Hepatocyte (in vitro differentiated cells): ENCODE measurements around the gene AMOTL1. TPM values are rescaled to one million over a fixed set of nuclear protein-coding genes. Genes with fewer than 3 reads are reported as not detected.

ENCODE experiments used
- DNase-seq: peaks from one replicate; pipeline ENCODE4 v3.0.0-alpha.2; 2016; ENCODE audit warnings: low spot score
- H2AFZ ChIP-seq: fragments of 200-600 bp; sonication (generic); 2 replicates; pipeline ENCODE4 v1.6.0; 2016; ENCODE audit warnings: antibody characterized with exemption, mild to moderate bottlenecking
- H3K27ac ChIP-seq: fragments of 200-600 bp; sonication (generic); 2 replicates; pipeline ENCODE4 v1.5.1; 2016; ENCODE audit warnings: mild to moderate bottlenecking
- H3K27me3 ChIP-seq: fragments of 200-600 bp; sonication (generic); 2 replicates; pipeline ENCODE4 v1.6.1; 2016
- H3K36me3 ChIP-seq: fragments of 200-600 bp; sonication (generic); replicated peaks from 2 replicates; pipeline ENCODE4 v1.5.1; 2016; ENCODE audit warnings: low read depth; ENCODE audit not compliant: insufficient read depth
- H3K4me1 ChIP-seq: fragments of 200-600 bp; sonication (generic); 2 replicates; pipeline ENCODE4 v1.5.1; 2016; ENCODE audit warnings: mild to moderate bottlenecking, moderate library complexity; ENCODE audit not compliant: insufficient read depth
- H3K4me2 ChIP-seq: fragments of 200-600 bp; sonication (generic); 2 replicates; pipeline ENCODE4 v1.6.0; 2016
- H3K4me3 ChIP-seq: fragments of 200-600 bp; sonication (generic); 2 replicates; pipeline ENCODE4 v1.5.1; 2016; ENCODE audit warnings: mild to moderate bottlenecking
- H3K79me2 ChIP-seq: fragments of 200-600 bp; sonication (generic); 2 replicates; pipeline ENCODE4 v1.6.0; 2017; ENCODE audit warnings: mild to moderate bottlenecking
- H3K9me2 ChIP-seq: fragments of 200-600 bp; sonication (generic); replicated peaks from 2 replicates; pipeline ENCODE4 v1.6.0; 2017; ENCODE audit warnings: mild to moderate bottlenecking; ENCODE audit not compliant: insufficient read depth
- H3K9me3 ChIP-seq: fragments of 200-600 bp; sonication (generic); 2 replicates; pipeline ENCODE4 v1.5.1; 2016; ENCODE audit warnings: low read depth, mild to moderate bottlenecking
- H4K20me1 ChIP-seq: fragments of 200-600 bp; sonication (generic); 2 replicates; pipeline ENCODE4 v1.6.0; 2016; ENCODE audit warnings: mild to moderate bottlenecking; ENCODE audit not compliant: insufficient read depth, poor library complexity, severe bottlenecking
- CTCF ChIP-seq: fragments of 200-600 bp; sonication (generic); IDR thresholded peaks from 2 replicates; pipeline ENCODE4 v1.5.1; 2016; ENCODE audit warnings: antibody characterized with exemption, mild to moderate bottlenecking; ENCODE audit not compliant: poor library complexity
- EZH2 ChIP-seq: fragments of 200-600 bp; sonication (generic); IDR thresholded peaks from 2 replicates; pipeline ENCODE4 v1.6.1; 2016; ENCODE audit warnings: antibody characterized with exemption, mild to moderate bottlenecking, borderline replicate concordance
- EZH2phosphoT487 ChIP-seq: fragments of 200-600 bp; sonication (generic); IDR thresholded peaks from one replicate; pipeline ENCODE4 v1.6.1; 2018; ENCODE audit warnings: antibody characterized with exemption, mild to moderate bottlenecking, low read depth, moderate library complexity; ENCODE audit not compliant: unreplicated experiment, severe bottlenecking
- WGBS: methylation state at CpG from one replicate; pipeline ENCODE4 v1.1.6; 2016; ENCODE audit warnings: low lambda C conversion rate; ENCODE audit errors: missing lambda C conversion rate; 5-methylcytosine and 5-hydroxymethylcytosine counted together
- polyA plus RNA-seq: library from polyadenylated mRNA; unstranded; fragments of >200 nt; fragmentation: Nextera tagmentation; extraction: Ambion mirVana; gene quantifications from 2 replicates; pipeline ENCODE4 v1.2.1, GENCODE V29; 2016
- total RNA-seq: library from RNA; depleted of rRNA; stranded (reverse); fragments of >200 nt; gene quantifications from 2 replicates; pipeline ENCODE4 v1.2.3, GENCODE V29; 2014

AMOTL1 gene
- total and polyA plus RNA-seq, 2 experiments from 2014 or later: 23.8 to 57.7 TPM

- H3K79me2 ChIP-seq: peaks cover 64% of the 10 kb centered on the region
Observed at GRCh38 chr11:94815705-94816344, 47.7 kb downstream of the AMOTL1 start.

GRCh38 chr11:94820480-94820879 is 52.3 kb downstream of the AMOTL1 start:
- Histone ChIP-seq H3K27me3 (no peaks in the 10 kb centered on the region), H3K9me3 (peaks cover 4% of the 10 kb centered on the region), H3K9me2 (no peaks in the 10 kb centered on the region), H3K36me3 (no peaks in the 10 kb centered on the region), H3K79me2 (peaks cover 67% of the 10 kb centered on the region), H3K4me1 (no peaks in the 10 kb centered on the region), H3K4me3 (no peak overlapping the region), H3K27ac (no peak overlapping the region), H4K20me1 (no peaks in the 10 kb centered on the region), H2AFZ (no peak overlapping the region), H3K4me2 (no peak overlapping the region)
- TF ChIP-seq EZH2phosphoT487 (no peak), EZH2 (no peak), CTCF (no peak)
- DNase-seq: no peak
- WGBS: 97% methylated on average over 7 of the region's 7 CpGs

More at GRCh38 chr11:94815705-94816344, 47.7 kb downstream of the AMOTL1 start:
- TF ChIP-seq EZH2: no peak
- no peak for TF ChIP-seq CTCF
- TF ChIP-seq EZH2phosphoT487: no peak
- H3K36me3 ChIP-seq: no peaks in the 10 kb centered on the region
- WGBS: 96% methylated on average over 4 of the region's 4 CpGs
- no peaks in the 10 kb centered on the region for H3K9me2 ChIP-seq
- no peak overlapping the region for H3K4me2 ChIP-seq
- H4K20me1 ChIP-seq: no peaks in the 10 kb centered on the region
- no peaks in the 10 kb centered on the region for H3K27me3 ChIP-seq
- H2AFZ ChIP-seq: no peak overlapping the region
- no peak overlapping the region for H3K27ac ChIP-seq
- no peak overlapping the region for H3K4me3 ChIP-seq
- DNase-seq: no peak
- peaks cover 4% of the 10 kb centered on the region for H3K9me3 ChIP-seq
- peaks cover 9% of the 10 kb centered on the region for H3K4me1 ChIP-seq

GRCh38 chr11:94821439-94821838 is 53.3 kb downstream of the AMOTL1 start:
- H3K4me3 ChIP-seq: no peak overlapping the region
- no peaks in the 10 kb centered on the region for H3K27me3 ChIP-seq
- WGBS: 98% methylated on average over 14 of the region's 14 CpGs
- H3K27ac ChIP-seq: no peak overlapping the region
- no peaks in the 10 kb centered on the region for H3K36me3 ChIP-seq
- no peak overlapping the region for H3K4me2 ChIP-seq
- DNase-seq: no peak
- no peaks in the 10 kb centered on the region for H3K9me3 ChIP-seq
- no peaks in the 10 kb centered on the region for H4K20me1 ChIP-seq
- H3K4me1 ChIP-seq: no peaks in the 10 kb centered on the region
- no peak overlapping the region for H2AFZ ChIP-seq
- peaks cover 64% of the 10 kb centered on the region for H3K79me2 ChIP-seq
- no peaks in the 10 kb centered on the region for H3K9me2 ChIP-seq
- TF ChIP-seq EZH2 (no peak), EZH2phosphoT487 (no peak), CTCF (no peak)

GRCh38 chr11:94822080-94822479 is 53.9 kb downstream of the AMOTL1 start:
- Histone ChIP-seq H3K79me2 (peaks cover 59% of the 10 kb centered on the region), H3K27ac (no peak overlapping the region), H3K9me3 (no peaks in the 10 kb centered on the region), H3K4me3 (no peak overlapping the region), H3K9me2 (no peaks in the 10 kb centered on the region), H3K27me3 (no peaks in the 10 kb centered on the region), H3K4me1 (no peaks in the 10 kb centered on the region), H3K36me3 (no peaks in the 10 kb centered on the region), H2AFZ (no peak overlapping the region), H4K20me1 (no peaks in the 10 kb centered on the region), H3K4me2 (no peak overlapping the region)
- 98% methylated on average over 7 of the region's 7 CpGs for WGBS
- DNase-seq: no peak
- TF ChIP-seq EZH2phosphoT487: no peak
- no peak for TF ChIP-seq CTCF
